GM12892 (cell line): ENCODE measurements around the gene MACROD1.

Experiments used
- POLR2A ChIP-seq: IDR thresholded peaks from 2 replicates; pipeline ENCODE4 v1.6.1; 2011; ENCODE audit warnings: low read depth, low read length, control low read depth
- POLR2AphosphoS5 ChIP-seq: IDR thresholded peaks from 2 replicates; pipeline ENCODE4 v1.6.1; 2011; ENCODE audit warnings: low read depth, low read length, control low read depth

DNA sequence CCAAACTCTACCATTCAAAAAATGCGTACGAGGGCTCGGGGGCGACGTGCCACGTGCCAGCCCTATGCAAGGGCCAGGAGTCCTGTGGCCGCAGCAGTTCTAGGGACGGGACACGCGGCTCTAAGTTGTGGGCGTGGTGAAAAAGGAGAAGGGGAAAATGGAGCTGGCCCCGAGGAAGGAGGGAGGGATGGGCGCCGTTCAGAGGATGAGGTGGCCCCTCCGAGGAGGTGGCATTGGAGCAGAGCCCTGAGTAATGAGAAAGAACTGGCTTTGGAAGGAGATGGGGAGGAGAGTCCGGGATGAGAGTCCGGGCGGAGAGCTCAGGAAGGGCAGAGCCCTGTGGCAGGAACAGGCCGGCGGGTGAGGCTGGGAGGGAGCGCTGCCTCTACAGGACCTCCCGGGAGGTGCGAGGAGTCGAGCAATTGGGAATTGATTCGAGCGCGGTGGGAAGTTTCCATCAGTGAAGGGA lies 158.7 kb downstream of the MACROD1 start:
- TF ChIP-seq POLR2AphosphoS5, result no peak
- TF ChIP-seq POLR2A, result no peak
